Activated B cell treated with CpG ODN at 0.5 μM for 24 hours (primary cell): ENCODE measurements around the gene AQP9. TPM values are rescaled to one million over a fixed set of nuclear protein-coding genes. Genes with fewer than 3 reads are reported as not detected.

Source experiments
- ATAC-seq: fragments of 200-7000 bp; cut with Tn5 transposase; one replicate; pipeline ENCODE4 v1.10.0; 2021; ENCODE audit warnings: low read depth, mild to moderate bottlenecking, moderate library complexity
- CTCF ChIA-PET: fragments of 350-600 bp; sonication (Branson Sonifier 250); formaldehyde crosslinking; loops from one replicate; lab custom pipeline; 2021; ENCODE audit warnings: antibody characterized with exemption; lab: Charles Lee
- POLR2A ChIA-PET: fragments of 350-600 bp; sonication (Branson Sonifier 250); formaldehyde crosslinking; loops from one replicate; lab custom pipeline; 2021; ENCODE audit warnings: antibody characterized with exemption; lab: Charles Lee
- DNase-seq: peaks from one replicate; pipeline ENCODE4 v3.0.0; 2022
- H3K27ac Mint-ChIP-seq: one replicate; pipeline ENCODE4 v1.8.0; 2020; ENCODE audit warnings: mixed read lengths
- H3K27me3 Mint-ChIP-seq: one replicate; pipeline ENCODE4 v1.8.0; 2021; ENCODE audit warnings: mixed read lengths
- H3K36me3 Mint-ChIP-seq: one replicate; pipeline ENCODE4 v1.8.0; 2021; ENCODE audit warnings: low read depth, mixed read lengths
- H3K4me1 Mint-ChIP-seq: one replicate; pipeline ENCODE4 v1.8.0; 2021; ENCODE audit warnings: mixed read lengths
- H3K4me3 Mint-ChIP-seq: one replicate; pipeline ENCODE4 v1.8.0; 2020; ENCODE audit warnings: mild to moderate bottlenecking, mixed read lengths
- H3K9me3 Mint-ChIP-seq: one replicate; pipeline ENCODE4 v1.8.0; 2020; ENCODE audit warnings: mixed read lengths
- intact Hi-C: fragments of 100-400 bp; cut with micrococcal nuclease; formaldehyde crosslinking; loops from one replicate; pipeline ENCODE4 v1.15.1; 2024
- total RNA-seq: library from RNA; stranded (reverse); gene quantifications from 2 replicates; pipeline ENCODE4 v1.2.3, GENCODE V29; 2022
- TF ChIP-seq, protein P1 (sequence below): fragments of 200-600 bp; IDR thresholded peaks from one replicate; pipeline ENCODE4 v1.8.0; 2022; ENCODE audit warnings: antibody characterized with exemption, mild to moderate bottlenecking

The AQP9 gene
- total RNA-seq, 1 donor from 2014 or later, result not detected

DNA sequence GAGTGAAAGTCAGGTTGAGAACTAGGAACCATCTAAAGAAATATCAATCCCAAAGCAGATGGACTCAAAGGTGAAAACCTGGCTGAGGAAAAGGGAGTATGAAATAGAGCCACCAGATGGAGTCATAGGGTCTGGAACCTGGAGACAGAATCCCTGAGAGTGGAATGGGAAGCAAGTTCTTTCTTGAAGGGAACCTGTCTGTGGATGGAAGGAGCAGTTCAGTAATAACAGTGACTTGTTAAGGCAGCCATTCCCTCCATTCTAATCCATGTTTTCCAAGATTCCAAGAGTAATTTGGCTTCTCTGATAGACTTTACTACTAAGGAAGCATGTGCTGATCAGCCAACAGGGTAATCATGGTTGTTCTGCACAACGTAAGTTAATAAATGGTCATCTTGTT lies 22.5 kb upstream of the AQP9 start:
- Mint-ChIP-seq H3K9me3 (no peaks in the 10 kb centered on the region), H3K4me3 (no peak overlapping the region), H3K27me3 (peaks cover 13% of the 10 kb centered on the region), H3K4me1 (no peaks in the 10 kb centered on the region), H3K36me3 (no peaks in the 10 kb centered on the region), H3K27ac (no peak overlapping the region)
- intact Hi-C loops, result no loop called here
- TF ChIP-seq, protein P1, sequence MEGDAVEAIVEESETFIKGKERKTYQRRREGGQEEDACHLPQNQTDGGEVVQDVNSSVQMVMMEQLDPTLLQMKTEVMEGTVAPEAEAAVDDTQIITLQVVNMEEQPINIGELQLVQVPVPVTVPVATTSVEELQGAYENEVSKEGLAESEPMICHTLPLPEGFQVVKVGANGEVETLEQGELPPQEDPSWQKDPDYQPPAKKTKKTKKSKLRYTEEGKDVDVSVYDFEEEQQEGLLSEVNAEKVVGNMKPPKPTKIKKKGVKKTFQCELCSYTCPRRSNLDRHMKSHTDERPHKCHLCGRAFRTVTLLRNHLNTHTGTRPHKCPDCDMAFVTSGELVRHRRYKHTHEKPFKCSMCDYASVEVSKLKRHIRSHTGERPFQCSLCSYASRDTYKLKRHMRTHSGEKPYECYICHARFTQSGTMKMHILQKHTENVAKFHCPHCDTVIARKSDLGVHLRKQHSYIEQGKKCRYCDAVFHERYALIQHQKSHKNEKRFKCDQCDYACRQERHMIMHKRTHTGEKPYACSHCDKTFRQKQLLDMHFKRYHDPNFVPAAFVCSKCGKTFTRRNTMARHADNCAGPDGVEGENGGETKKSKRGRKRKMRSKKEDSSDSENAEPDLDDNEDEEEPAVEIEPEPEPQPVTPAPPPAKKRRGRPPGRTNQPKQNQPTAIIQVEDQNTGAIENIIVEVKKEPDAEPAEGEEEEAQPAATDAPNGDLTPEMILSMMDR, result no peak
- DNase-seq (no peak), ATAC-seq (no peak)
- CTCF ChIA-PET, result no interaction called here
- POLR2A ChIA-PET, result no interaction called here

DNA sequence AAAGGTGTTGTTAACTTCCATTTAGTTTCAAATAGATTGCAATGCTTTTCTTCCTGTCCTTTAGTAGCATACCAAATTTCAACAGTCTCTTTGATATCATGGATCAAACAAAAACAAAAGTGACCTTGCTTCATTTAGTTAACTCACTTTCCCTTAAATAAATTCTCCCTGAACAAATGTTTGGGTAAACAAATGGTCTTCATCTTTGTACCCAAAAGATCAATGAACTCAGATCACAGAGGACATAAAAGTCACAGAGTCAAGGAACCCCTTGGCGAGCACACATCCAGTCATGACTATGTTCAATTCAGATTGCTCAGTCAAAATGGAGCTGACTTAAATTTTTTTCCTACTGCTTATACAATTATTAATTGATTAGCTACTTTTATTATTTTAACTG lies 20.6 kb upstream of the AQP9 start:
- Mint-ChIP-seq H3K27me3 (peaks cover 7% of the 10 kb centered on the region), H3K27ac (no peak overlapping the region), H3K9me3 (no peaks in the 10 kb centered on the region), H3K4me3 (no peak overlapping the region), H3K4me1 (no peaks in the 10 kb centered on the region), H3K36me3 (no peaks in the 10 kb centered on the region)
- TF ChIP-seq, protein P1, result no peak
- intact Hi-C loops, result no loop called here
- ATAC-seq (no peak), DNase-seq (no peak)
- ChIA-PET POLR2A (no interaction called here), CTCF (no interaction called here)

DNA sequence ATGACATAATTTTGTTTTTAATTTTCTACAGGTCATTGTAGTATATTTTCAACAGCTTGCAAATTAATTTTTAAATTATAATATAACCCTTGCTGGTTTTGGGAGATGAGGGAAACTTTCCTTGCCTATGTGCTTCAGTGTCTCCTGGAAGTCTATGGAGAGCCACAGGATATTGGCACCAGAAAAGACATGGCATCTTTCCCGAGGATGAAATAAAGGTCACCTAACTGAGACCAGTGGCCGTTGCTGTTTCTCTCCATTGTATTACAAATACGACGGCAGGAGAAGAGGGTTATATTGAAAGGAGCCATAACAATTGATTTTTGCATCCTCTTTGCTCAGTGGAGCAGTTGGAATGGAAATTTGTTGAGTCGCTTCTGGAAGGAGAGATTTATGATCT lies 19.9 kb upstream of the AQP9 start:
- TF ChIP-seq, protein P1, result no peak
- Mint-ChIP-seq H3K27me3 (peaks cover 8% of the 10 kb centered on the region), H3K9me3 (no peaks in the 10 kb centered on the region), H3K27ac (no peak overlapping the region), H3K4me3 (no peak overlapping the region), H3K4me1 (no peaks in the 10 kb centered on the region), H3K36me3 (no peaks in the 10 kb centered on the region)
- CTCF ChIA-PET, result no interaction called here
- POLR2A ChIA-PET, result no interaction called here
- no peak for ATAC-seq
- intact Hi-C loops, result no loop called here
- no peak for DNase-seq

DNA sequence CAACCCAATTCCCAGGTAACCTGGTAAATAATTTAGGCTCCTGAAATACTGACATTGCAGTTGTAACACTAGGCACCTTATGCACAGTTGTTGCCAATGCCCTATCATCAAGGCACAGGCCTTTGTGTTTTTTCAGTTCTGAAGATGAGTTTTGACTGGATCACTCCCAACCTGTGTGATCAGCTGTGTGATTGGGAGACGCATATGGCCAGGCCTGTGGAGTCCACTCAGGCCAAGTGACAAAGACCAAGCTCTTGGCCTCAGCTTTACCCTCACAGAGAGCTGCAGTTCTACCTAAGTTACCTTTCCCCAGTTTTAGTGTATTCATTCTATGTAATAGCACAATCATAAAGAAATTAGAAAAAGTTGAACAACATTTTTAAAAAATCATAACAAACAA lies 19.2 kb upstream of the AQP9 start:
- Mint-ChIP-seq H3K9me3 (no peaks in the 10 kb centered on the region), H3K27ac (no peak overlapping the region), H3K4me3 (no peak overlapping the region), H3K4me1 (no peaks in the 10 kb centered on the region), H3K36me3 (no peaks in the 10 kb centered on the region), H3K27me3 (peaks cover 8% of the 10 kb centered on the region)
- intact Hi-C loops, result no loop called here
- TF ChIP-seq, protein P1, result no peak
- ATAC-seq (no peak), DNase-seq (no peak)
- POLR2A ChIA-PET, result no interaction called here
- CTCF ChIA-PET, result no interaction called here

DNA sequence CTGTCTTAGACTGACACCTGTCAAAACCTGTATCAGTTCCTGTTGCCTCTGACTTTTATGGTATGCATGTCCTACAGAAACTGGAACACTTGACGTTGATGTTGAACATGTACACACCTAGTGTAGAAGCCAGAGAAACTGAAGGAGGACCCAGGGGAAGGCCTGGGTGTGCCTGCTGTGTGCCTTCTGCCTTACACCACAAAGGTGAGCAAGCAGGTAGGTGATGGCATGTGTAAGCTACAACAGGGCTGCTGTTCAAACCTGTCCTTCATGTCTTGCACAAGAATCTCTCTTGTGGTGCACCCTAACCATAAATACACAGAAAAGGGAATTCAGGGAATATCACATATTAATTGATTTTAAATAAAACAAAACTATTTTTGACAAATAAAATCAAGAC lies 13.6 kb upstream of the AQP9 start:
- Mint-ChIP-seq H3K27me3 (peaks cover 4% of the 10 kb centered on the region), H3K36me3 (no peaks in the 10 kb centered on the region), H3K4me3 (no peak overlapping the region), H3K9me3 (peaks cover 4% of the 10 kb centered on the region), H3K4me1 (no peaks in the 10 kb centered on the region), H3K27ac (no peak overlapping the region)
- ChIA-PET CTCF (no interaction called here), POLR2A (no interaction called here)
- ATAC-seq (no peak), DNase-seq (no peak)
- intact Hi-C loops, result no loop called here
- TF ChIP-seq, protein P1, result no peak
